Hepatocyte (in vitro differentiated cells): Measurements from ENCODE around the gene CRACR2B. TPM values are rescaled to one million over a fixed set of nuclear protein-coding genes. Genes with fewer than 3 reads are reported as not detected.

ENCODE experiments used
- DNase-seq: peaks from one replicate; pipeline ENCODE4 v3.0.0-alpha.2; 2016; ENCODE audit warnings: low spot score
- H2AFZ ChIP-seq: fragments of 200-600 bp; sonication (generic); 2 replicates; pipeline ENCODE4 v1.6.0; 2016; ENCODE audit warnings: antibody characterized with exemption, mild to moderate bottlenecking
- H3K27ac ChIP-seq: fragments of 200-600 bp; sonication (generic); 2 replicates; pipeline ENCODE4 v1.5.1; 2016; ENCODE audit warnings: mild to moderate bottlenecking
- H3K27me3 ChIP-seq: fragments of 200-600 bp; sonication (generic); 2 replicates; pipeline ENCODE4 v1.6.1; 2016
- H3K36me3 ChIP-seq: fragments of 200-600 bp; sonication (generic); replicated peaks from 2 replicates; pipeline ENCODE4 v1.5.1; 2016; ENCODE audit warnings: low read depth; ENCODE audit not compliant: insufficient read depth
- H3K4me1 ChIP-seq: fragments of 200-600 bp; sonication (generic); 2 replicates; pipeline ENCODE4 v1.5.1; 2016; ENCODE audit warnings: mild to moderate bottlenecking, moderate library complexity; ENCODE audit not compliant: insufficient read depth
- H3K4me2 ChIP-seq: fragments of 200-600 bp; sonication (generic); 2 replicates; pipeline ENCODE4 v1.6.0; 2016
- H3K4me3 ChIP-seq: fragments of 200-600 bp; sonication (generic); 2 replicates; pipeline ENCODE4 v1.5.1; 2016; ENCODE audit warnings: mild to moderate bottlenecking
- H3K79me2 ChIP-seq: fragments of 200-600 bp; sonication (generic); 2 replicates; pipeline ENCODE4 v1.6.0; 2017; ENCODE audit warnings: mild to moderate bottlenecking
- H3K9me2 ChIP-seq: fragments of 200-600 bp; sonication (generic); replicated peaks from 2 replicates; pipeline ENCODE4 v1.6.0; 2017; ENCODE audit warnings: mild to moderate bottlenecking; ENCODE audit not compliant: insufficient read depth
- H3K9me3 ChIP-seq: fragments of 200-600 bp; sonication (generic); 2 replicates; pipeline ENCODE4 v1.5.1; 2016; ENCODE audit warnings: low read depth, mild to moderate bottlenecking
- H4K20me1 ChIP-seq: fragments of 200-600 bp; sonication (generic); 2 replicates; pipeline ENCODE4 v1.6.0; 2016; ENCODE audit warnings: mild to moderate bottlenecking; ENCODE audit not compliant: insufficient read depth, poor library complexity, severe bottlenecking
- EZH2 ChIP-seq: fragments of 200-600 bp; sonication (generic); IDR thresholded peaks from 2 replicates; pipeline ENCODE4 v1.6.1; 2016; ENCODE audit warnings: antibody characterized with exemption, mild to moderate bottlenecking, borderline replicate concordance
- EZH2phosphoT487 ChIP-seq: fragments of 200-600 bp; sonication (generic); IDR thresholded peaks from one replicate; pipeline ENCODE4 v1.6.1; 2018; ENCODE audit warnings: antibody characterized with exemption, mild to moderate bottlenecking, low read depth, moderate library complexity; ENCODE audit not compliant: unreplicated experiment, severe bottlenecking
- WGBS: methylation state at CpG from one replicate; pipeline ENCODE4 v1.1.6; 2016; ENCODE audit warnings: low lambda C conversion rate; ENCODE audit errors: missing lambda C conversion rate; 5-methylcytosine and 5-hydroxymethylcytosine counted together
- polyA plus RNA-seq: library from polyadenylated mRNA; unstranded; fragments of >200 nt; fragmentation: Nextera tagmentation; extraction: Ambion mirVana; gene quantifications from 2 replicates; pipeline ENCODE4 v1.2.1, GENCODE V29; 2016
- total RNA-seq: library from RNA; depleted of rRNA; stranded (reverse); fragments of >200 nt; gene quantifications from 2 replicates; pipeline ENCODE4 v1.2.3, GENCODE V29; 2014
- TF ChIP-seq, protein P1 (sequence below): fragments of 200-600 bp; sonication (generic); IDR thresholded peaks from 2 replicates; pipeline ENCODE4 v1.5.1; 2016; ENCODE audit warnings: antibody characterized with exemption, mild to moderate bottlenecking; ENCODE audit not compliant: poor library complexity

CRACR2B gene
- total and polyA plus RNA-seq, 2 experiments from 2014 or later, result 9.7 to 33.2 TPM

DNA sequence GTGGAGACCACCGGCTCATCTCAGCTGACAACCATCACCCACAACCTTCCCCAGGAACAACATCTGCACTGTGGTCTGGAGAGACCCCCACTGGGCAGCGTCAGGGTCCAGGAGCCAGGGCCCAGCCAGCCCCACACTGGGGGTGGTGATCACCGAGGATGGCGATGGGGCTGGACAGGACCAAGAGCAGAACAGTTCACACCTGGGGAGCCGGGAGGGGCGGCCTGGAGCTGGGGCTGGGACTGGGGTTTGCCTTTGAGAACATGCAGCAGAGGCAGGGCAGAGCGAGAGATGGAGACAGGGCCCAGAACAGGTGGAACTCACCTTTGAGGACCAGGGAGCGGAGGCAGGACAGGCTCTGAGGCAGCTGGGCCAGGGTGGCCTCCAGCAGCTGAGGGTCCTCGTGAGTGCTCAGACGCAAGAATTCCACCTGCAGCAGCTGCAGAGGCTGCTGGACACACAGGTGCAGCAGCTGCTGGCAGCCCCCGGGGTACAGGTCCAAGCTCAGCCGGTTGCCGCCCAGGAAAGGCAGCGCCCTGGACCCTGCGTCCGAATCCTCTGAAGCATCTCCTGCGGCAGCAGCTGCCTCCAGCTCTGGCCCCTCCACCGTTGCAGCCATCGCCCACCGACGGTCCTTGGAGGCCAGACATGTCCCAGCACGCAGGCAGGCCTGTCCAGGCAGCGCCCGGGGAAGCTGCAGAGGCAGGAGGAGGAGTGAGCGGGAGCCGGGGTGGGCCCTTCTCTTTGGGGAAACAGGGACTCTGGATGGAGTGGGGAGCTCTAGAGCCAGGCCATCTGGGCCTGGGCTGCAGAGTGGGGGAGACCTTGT is 23.7 kb upstream of the CRACR2B start:
- Histone ChIP-seq H3K4me3 (no peak overlapping the region), H3K79me2 (peaks cover 23% of the 10 kb centered on the region), H3K4me1 (peaks cover 3% of the 10 kb centered on the region), H2AFZ (no peak overlapping the region), H3K27ac (peak overlapping the region; percentile 27), H3K27me3 (no peaks in the 10 kb centered on the region), H3K4me2 (peak overlapping the region; percentile 98), H3K36me3 (no peaks in the 10 kb centered on the region), H3K9me3 (no peaks in the 10 kb centered on the region), H3K9me2 (no peaks in the 10 kb centered on the region), H4K20me1 (no peaks in the 10 kb centered on the region)
- TF ChIP-seq, protein P1, sequence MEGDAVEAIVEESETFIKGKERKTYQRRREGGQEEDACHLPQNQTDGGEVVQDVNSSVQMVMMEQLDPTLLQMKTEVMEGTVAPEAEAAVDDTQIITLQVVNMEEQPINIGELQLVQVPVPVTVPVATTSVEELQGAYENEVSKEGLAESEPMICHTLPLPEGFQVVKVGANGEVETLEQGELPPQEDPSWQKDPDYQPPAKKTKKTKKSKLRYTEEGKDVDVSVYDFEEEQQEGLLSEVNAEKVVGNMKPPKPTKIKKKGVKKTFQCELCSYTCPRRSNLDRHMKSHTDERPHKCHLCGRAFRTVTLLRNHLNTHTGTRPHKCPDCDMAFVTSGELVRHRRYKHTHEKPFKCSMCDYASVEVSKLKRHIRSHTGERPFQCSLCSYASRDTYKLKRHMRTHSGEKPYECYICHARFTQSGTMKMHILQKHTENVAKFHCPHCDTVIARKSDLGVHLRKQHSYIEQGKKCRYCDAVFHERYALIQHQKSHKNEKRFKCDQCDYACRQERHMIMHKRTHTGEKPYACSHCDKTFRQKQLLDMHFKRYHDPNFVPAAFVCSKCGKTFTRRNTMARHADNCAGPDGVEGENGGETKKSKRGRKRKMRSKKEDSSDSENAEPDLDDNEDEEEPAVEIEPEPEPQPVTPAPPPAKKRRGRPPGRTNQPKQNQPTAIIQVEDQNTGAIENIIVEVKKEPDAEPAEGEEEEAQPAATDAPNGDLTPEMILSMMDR, result no peak
- no peak for TF ChIP-seq EZH2
- TF ChIP-seq EZH2phosphoT487, result no peak
- 73% methylated on average over 25 of the region's 26 CpGs for WGBS
- no peak for DNase-seq

DNA sequence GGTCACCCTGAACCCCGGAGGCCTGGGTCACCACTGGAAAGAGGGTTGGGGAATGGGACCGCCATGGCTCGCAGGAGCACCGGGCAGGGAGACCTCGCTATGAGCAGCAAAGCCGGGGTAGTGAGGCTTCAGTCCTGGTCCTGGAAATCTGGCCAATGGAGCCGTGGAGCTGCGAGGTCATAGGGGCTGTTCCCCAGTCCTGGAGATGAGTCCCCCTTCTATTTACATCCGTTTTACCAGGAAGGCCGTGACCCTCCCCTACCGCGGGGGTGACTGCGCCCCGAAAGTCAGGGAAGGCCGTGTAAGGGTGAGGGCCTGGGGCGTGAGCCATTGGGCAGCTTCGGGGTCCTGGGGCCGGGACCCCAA is 23.1 kb upstream of the CRACR2B start:
- Histone ChIP-seq H3K79me2 (peaks cover 24% of the 10 kb centered on the region), H3K9me3 (no peaks in the 10 kb centered on the region), H3K27me3 (no peaks in the 10 kb centered on the region), H3K27ac (peak overlapping the region; percentile 27), H2AFZ (peak overlapping the region; percentile 30), H3K4me3 (peak overlapping the region; percentile 34), H3K9me2 (no peaks in the 10 kb centered on the region), H3K4me2 (peak overlapping the region; percentile 98), H3K4me1 (peaks cover 3% of the 10 kb centered on the region), H4K20me1 (no peaks in the 10 kb centered on the region), H3K36me3 (no peaks in the 10 kb centered on the region)
- DNase-seq, result no peak
- TF ChIP-seq, protein P1, result no peak
- no peak for TF ChIP-seq EZH2phosphoT487
- no peak for TF ChIP-seq EZH2
- 40% methylated on average over 18 of the region's 18 CpGs for whole genome bisulfite sequencing

DNA sequence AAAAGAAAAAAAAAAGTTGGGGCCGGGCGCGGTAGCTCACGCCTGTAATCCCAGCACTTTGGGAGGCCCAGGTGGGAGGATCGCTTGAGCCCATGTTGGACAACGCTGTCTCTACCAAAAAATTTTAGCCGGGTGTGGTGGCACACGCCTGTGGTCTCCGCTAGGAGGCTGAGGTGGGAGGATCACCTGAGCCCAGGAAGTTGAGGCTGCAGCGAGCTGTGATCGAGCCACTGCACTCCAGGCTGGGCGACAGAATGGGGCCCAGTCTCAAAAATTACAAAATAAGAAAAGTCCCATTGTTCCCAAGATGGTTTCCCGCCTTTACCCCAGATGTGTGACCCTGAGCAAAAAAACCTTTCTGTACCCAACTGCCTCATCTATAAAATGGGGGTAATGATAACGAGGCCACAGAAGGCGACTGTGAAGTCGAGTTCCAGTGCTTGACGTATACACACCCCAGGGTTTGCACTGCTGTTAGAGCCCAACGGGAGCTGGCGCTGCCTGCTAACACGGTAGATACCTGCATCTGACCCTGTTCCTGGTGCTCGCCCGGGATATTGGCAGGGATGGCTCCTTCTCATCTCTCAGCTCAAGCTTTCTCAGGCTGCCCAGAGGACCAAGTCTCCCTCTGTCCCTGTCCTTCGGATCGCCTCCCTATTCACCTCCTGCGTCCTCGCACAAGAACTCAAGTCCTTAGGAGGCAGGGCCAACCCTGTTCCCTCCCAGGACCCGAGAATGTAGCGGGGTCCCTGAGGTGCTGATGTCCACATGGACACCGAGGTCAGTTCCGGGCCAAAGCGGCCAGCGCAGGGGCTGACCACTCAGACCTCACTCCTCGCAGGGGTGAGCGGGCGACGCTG is 19.1 kb upstream of the CRACR2B start:
- H2AFZ ChIP-seq, result peak overlapping the region; percentile 44
- TF ChIP-seq, protein P1, result no peak
- TF ChIP-seq EZH2phosphoT487, result no peak
- no peak for TF ChIP-seq EZH2
- peaks cover 47% of the 10 kb centered on the region for H3K79me2 ChIP-seq
- no peaks in the 10 kb centered on the region for H3K27me3 ChIP-seq
- DNase-seq, result no peak
- no peaks in the 10 kb centered on the region for H3K36me3 ChIP-seq
- no peaks in the 10 kb centered on the region for H3K9me2 ChIP-seq
- H4K20me1 ChIP-seq, result peaks cover 22% of the 10 kb centered on the region
- H3K27ac ChIP-seq, result peak overlapping the region; percentile 96
- H3K4me2 ChIP-seq, result peak overlapping the region; percentile 89
- peak overlapping the region; percentile 38 for H3K4me3 ChIP-seq
- 37% methylated on average over 36 of the region's 36 CpGs for WGBS
- H3K4me1 ChIP-seq, result peaks cover 10% of the 10 kb centered on the region
- H3K9me3 ChIP-seq, result no peaks in the 10 kb centered on the region
